RWPE2 (cell line): Measurements from ENCODE around the gene FNDC8.
"Not testable (repeated sequence)": the region's sequence is repeated elsewhere in the genome, so short reads cannot be mapped to it uniquely, and the experiment has no call there.

ENCODE experiments used
- ATAC-seq: fragments of 200-7000 bp; cut with Tn5 transposase; 3 replicates; pipeline ENCODE4 v1.9.1; 2021; ENCODE audit warnings: low read depth
- DNase-seq: peaks from one replicate; pipeline ENCODE4 v3.0.0-alpha.2; 2020; ENCODE audit warnings: low spot score
- H3K27ac ChIP-seq: fragments of 450-650 bp; 2 replicates; pipeline ENCODE4 v1.5.1; 2017; ENCODE audit warnings: mild to moderate bottlenecking; ENCODE audit not compliant: poor library complexity, severe bottlenecking
- H3K27me3 ChIP-seq: fragments of 250-450 bp; sonication (Bioruptor Pico); 2 replicates; pipeline ENCODE4 v1.5.1; 2021; ENCODE audit warnings: mild to moderate bottlenecking, moderate library complexity; ENCODE audit not compliant: insufficient read depth, poor library complexity, severe bottlenecking
- H3K36me3 ChIP-seq: fragments of 250-450 bp; sonication (Bioruptor Pico); 2 replicates; pipeline ENCODE4 v1.5.1; 2020; ENCODE audit warnings: low read depth, mild to moderate bottlenecking, moderate library complexity
- H3K4me1 ChIP-seq: fragments of 250-450 bp; sonication (Bioruptor Pico); 2 replicates; pipeline ENCODE4 v1.5.1; 2021; ENCODE audit warnings: mild to moderate bottlenecking, moderate library complexity; ENCODE audit not compliant: insufficient read depth, poor library complexity, severe bottlenecking
- H3K4me3 ChIP-seq: fragments of 250-450 bp; sonication (Bioruptor Pico); 2 replicates; pipeline ENCODE4 v1.5.1; 2021; ENCODE audit warnings: mild to moderate bottlenecking, moderate library complexity; ENCODE audit not compliant: severe bottlenecking
- H3K9me3 ChIP-seq: fragments of 250-450 bp; sonication (Bioruptor Pico); 2 replicates; pipeline ENCODE4 v1.5.1; 2021; ENCODE audit warnings: mild to moderate bottlenecking, moderate library complexity; ENCODE audit not compliant: severe bottlenecking
- CTCF ChIP-seq: fragments of 450-650 bp; IDR thresholded peaks from one replicate; pipeline ENCODE4 v1.5.1; 2017; ENCODE audit warnings: mild to moderate bottlenecking, moderate library complexity; ENCODE audit not compliant: poor library complexity, severe bottlenecking

FNDC8 gene

GRCh38 chr17:35147375-35147905 lies 26.0 kb downstream of the FNDC8 start, which contains the start of gene UNC45B:
TSS of gene UNC45B (plus strand) at chr17:35147817. CDS start at chr17:35148264, 447 bp downstream.
- H3K27me3 ChIP-seq = no peaks in the 10 kb centered on the region
- DNase-seq (no peak), ATAC-seq (no peak)
- H3K4me3 ChIP-seq = no peak within 1 kb of the TSS
- no peaks in the 10 kb centered on the region for H3K36me3 ChIP-seq
- H3K27ac ChIP-seq = no peak within 1 kb of the TSS
- no peak for TF ChIP-seq CTCF
- H3K9me3 ChIP-seq = no peaks in the 10 kb centered on the region
- H3K4me1 ChIP-seq = no peaks in the 10 kb centered on the region

- DNase-seq (no peak), ATAC-seq (no peak)
- H3K4me1 ChIP-seq = no peaks in the 10 kb centered on the region
- no peaks in the 10 kb centered on the region for H3K9me3 ChIP-seq
- no peak overlapping the region for H3K4me3 ChIP-seq
- TF ChIP-seq CTCF = no peak
- no peaks in the 10 kb centered on the region for H3K36me3 ChIP-seq
- H3K27me3 ChIP-seq = no peaks in the 10 kb centered on the region
- no peak overlapping the region for H3K27ac ChIP-seq
Observed at GRCh38 chr17:35148144-35148543, 26.7 kb downstream of the FNDC8 start.

- no peak overlapping the region for H3K27ac ChIP-seq
- H3K36me3 ChIP-seq = no peaks in the 10 kb centered on the region
- DNase-seq (no peak), ATAC-seq (no peak)
- TF ChIP-seq CTCF = no peak
- no peak overlapping the region for H3K4me3 ChIP-seq
- no peaks in the 10 kb centered on the region for H3K4me1 ChIP-seq
- no peaks in the 10 kb centered on the region for H3K9me3 ChIP-seq
- H3K27me3 ChIP-seq = no peaks in the 10 kb centered on the region
Observed at GRCh38 chr17:35149941-35150340, 28.5 kb downstream of the FNDC8 start.

- H3K4me1 ChIP-seq, H3K4me3 ChIP-seq, H3K27me3 ChIP-seq, H3K36me3 ChIP-seq, H3K27ac ChIP-seq, ATAC-seq, H3K9me3 ChIP-seq, DNase-seq: not testable (repeated sequence)
Observed at GRCh38 chr17:35151080-35151479, 29.7 kb downstream of the FNDC8 start.

- Histone ChIP-seq H3K4me3 (no peak overlapping the region), H3K27me3 (no peaks in the 10 kb centered on the region), H3K27ac (no peak overlapping the region), H3K9me3 (no peaks in the 10 kb centered on the region), H3K4me1 (no peaks in the 10 kb centered on the region), H3K36me3 (no peaks in the 10 kb centered on the region)
- no peak for ATAC-seq
- TF ChIP-seq CTCF = no peak
- no peak for DNase-seq
Observed at GRCh38 chr17:35152421-35153140, 31.2 kb downstream of the FNDC8 start.
